ENCODE results near the gene IQCB1. TPM values are rescaled to one million over a fixed set of nuclear protein-coding genes. Genes with fewer than 3 reads are reported as not detected.
A peak's percentile ranks its signal among the peaks of the same experiment; 100 is the strongest.
"Not testable (repeated sequence)": the region's sequence is repeated elsewhere in the genome, so short reads cannot be mapped to it uniquely, and the experiment has no call there.

IQCB1 gene
- total RNA-seq, 1 experiment from 2014 or later, result 21.4 TPM

DNA sequence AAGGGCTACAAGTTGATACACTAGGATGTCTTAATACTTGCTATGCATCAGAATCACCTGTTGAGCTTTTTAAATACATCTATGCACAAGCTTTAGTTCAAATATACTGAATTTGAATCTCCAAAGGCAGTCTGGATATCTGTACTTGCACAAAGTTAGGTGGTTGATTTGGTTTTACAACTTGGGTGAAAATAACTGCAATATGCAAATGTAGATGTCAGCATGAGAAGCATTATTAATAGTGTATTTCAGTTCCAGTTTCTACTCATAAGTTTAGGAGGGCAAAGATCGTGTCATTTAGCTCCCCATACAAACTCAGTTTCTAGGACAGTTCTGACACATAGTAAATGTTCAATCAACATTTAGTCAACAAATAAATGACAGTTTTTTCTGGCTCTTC lies 25.6 kb downstream of the IQCB1 start:
- DNase-seq (ENCODE audit: extremely low read depth, low read depth), result no peak

DNA sequence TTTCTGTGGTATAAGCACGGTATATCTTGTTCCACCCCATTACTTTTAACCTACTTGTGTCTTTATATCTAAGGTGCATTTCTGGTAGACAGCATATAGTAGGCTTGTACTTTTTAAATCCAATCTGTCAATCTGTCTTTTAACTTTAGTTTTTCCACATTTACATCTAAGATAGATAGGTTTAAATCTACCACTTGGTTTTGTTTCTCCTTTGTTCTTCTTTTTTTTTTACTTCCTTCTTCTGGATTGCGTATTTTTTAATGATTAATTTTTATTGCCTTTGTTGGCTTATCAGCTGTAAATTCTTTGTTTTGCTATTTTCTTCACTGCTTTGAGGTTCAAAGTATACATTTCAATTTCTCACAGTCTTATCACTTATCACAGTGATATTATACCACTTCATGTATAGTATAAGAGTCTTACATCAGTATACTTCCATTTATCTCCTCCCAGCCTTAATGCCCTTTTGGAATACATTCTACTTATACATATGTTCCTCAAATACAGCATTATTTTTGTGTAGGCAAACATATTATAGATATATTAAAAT lies 31.0 kb downstream of the IQCB1 start:
- no peak for DNase-seq (ENCODE audit: extremely low read depth, low read depth)

DNA sequence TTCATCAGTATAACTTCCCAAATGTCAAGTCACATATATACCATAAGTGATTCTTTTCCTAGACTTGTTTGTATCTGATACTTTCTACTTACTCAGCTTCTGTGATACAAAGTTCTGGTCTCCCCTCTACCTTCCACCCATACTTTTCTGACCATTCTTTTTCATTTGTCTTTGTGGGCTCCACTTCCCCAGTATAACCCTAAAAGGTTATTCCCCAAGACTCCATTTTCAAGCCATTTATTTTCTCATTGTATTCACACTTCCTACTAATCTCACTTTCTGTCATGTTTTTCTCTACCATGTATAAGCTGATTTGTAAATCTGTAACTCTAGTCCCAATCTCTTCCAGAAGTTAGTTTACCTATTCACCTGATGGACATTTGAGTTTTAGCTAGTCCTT lies 34.0 kb downstream of the IQCB1 start:
- no peak for DNase-seq (ENCODE audit: extremely low read depth, low read depth)

DNA sequence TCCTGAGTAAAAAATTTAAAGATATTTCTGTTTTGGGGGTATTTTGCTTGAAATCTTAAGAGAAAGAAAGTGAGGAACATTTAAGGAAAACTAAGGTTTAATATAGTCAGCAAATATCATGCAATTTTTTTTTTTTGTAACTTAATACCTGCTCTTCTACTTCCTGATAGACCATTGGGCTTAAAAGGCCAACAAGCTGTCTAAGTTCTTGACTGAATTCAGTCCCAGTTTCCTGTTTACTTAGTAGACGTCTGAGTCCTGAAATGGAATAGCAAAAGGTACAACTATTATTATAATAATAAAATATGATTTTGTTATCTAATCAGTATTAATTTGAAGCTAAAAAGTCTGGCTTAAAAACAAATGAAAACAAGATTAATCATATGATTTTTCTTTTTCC lies 37.9 kb downstream of the IQCB1 start:
- no peak for DNase-seq (ENCODE audit: extremely low read depth, low read depth)

DNA sequence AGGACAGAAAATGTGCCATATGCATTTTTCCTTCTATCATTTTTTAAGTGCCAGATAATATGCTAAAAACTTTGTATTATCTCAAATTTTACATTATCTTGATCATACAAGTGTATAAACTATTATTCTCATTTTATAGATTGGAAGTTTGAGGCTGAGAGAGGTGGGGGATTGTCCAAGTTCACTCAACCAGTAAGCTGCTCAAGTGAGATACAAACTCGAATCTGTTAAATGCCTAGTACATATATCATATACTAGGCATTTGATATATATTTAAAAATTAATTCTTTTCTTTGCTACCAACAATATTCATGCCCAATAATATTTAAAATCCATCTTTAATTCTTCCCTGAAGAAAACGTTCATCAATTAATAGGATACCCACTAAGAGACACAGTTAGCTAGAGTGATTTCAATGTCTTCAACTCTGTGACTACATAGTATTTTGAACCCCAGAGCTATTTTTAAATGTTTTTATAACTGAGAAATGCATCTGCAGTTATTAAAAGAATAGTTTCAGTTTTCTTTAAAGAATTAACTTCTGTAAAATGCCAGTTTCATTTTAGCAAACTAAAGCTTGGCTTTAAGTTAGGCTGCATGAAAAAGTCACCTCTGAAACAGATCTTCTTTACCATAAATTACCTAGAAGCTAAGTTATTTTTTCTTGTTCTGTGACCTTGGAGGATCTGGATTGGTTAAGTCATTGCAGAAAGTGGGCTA lies 40.4 kb downstream of the IQCB1 start:
- DNase-seq (ENCODE audit: extremely low read depth, low read depth), result no peak

DNA sequence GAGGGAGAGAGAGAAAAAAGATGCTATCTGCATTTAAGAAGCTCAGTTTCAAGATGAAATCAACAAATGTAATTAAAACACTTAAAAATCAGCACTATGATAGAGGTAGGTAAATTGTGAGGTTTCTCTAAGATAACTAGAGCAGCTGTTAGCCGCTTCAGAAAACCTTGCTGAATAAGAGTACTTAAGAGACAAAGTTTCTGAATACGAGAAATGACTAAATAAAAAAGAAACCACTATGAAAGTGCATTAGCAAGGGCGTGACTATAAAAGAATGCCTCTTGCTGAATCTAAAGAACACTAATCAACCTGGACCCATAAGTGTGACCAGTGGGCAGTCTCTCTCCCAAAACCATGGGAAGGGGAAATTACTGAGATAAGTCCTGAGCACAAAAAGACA lies 41.8 kb downstream of the IQCB1 start:
- DNase-seq (ENCODE audit: extremely low read depth, low read depth), result no peak

DNA sequence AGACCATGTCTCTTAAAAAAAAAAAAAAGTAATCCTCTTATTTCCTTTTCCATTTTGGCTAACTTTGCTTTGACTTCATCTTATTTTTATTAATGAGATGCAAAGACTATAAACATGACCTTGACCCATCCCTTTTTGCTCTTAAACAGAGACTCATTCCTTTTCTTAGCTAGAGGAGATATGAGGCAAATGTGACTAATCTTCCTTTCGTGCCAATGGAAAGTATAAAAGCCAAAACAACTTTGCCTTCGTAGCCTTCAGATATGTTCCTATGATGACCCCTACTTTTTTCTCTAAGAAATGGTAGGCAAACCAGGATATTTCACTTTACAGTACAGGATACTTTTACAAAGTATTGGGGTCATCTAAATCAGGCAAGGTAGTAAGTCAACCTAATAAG lies 48.4 kb downstream of the IQCB1 start:
- no peak for DNase-seq (ENCODE audit: extremely low read depth, low read depth)

DNA sequence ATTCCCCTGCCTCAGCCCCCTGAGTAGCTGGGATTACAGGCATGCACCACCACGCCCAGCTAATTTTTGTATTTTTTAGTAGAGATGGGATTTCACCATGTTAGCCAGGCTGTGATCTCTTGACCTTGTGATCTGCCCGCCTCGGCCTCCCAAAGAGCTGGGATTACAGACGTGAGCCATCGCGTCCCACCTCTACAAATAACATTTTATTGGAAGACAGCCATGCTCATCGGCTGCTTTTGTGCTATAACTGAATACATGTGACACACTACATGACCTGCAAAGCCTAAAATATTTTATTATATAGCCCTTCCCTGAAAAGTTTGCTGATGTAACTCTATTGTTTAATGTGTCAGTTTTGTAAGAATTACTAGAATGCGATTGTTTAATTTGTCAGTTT lies 52.1 kb downstream of the IQCB1 start:
- not testable (repeated sequence) for DNase-seq (ENCODE audit: extremely low read depth, low read depth)

DNA sequence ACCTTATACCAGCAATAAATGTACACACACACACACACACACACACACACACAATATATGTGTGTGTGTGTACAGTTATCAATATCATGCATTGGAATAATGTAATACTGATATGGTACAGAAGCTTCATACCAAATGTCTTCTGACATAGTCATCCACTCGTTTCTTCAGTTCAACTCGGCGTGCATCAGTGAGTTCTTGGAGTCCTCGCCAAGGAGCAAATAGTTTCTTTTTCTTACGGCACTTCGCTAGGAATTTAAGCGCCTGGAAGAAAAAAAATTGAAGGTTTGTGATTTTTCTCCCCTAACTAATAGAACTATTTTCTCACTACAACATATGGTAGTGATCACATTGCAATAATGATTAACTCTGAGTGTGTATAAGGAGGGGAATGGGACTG lies 53.2 kb downstream of the IQCB1 start:
- DNase-seq (ENCODE audit: extremely low read depth, low read depth), result no peak

DNA sequence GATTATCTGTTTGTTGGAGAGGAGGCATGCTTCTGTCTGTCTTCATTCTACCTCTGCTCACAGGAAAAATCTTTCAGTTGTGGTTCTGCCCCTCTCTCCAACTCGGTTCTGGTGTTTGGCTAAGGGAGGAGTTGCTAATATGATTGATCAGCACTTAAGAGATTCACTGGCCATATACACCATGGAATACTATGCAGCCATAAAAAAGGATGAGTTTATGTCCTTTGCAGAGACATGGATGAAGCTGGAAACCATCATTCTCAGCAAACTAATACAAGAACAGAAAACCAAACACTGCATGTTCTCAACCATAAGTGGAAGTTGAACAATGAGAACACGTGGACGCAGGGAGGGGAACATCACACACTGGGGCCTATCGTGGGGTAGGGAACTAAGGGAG lies 59.8 kb downstream of the IQCB1 start:
- DNase-seq (ENCODE audit: extremely low read depth, low read depth), result not testable (repeated sequence)

DNA sequence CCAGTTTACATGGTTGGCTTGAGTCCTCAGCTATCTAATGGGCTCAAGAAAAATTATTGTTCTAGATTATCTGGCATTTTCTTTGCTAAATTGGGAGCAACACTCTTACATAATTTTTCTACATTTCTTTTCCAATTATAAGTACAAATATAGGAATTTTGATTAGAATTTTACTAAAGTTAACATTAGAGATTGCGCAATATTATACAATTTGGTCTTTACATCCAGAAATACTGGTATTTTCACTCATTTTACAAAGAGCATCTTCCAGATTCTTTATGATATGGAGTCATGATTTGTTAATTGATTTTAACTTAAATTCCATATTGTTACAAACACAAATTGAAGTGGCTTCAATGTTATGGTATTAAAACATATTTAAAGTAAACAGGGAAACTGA lies 65.6 kb downstream of the IQCB1 start:
- DNase-seq (ENCODE audit: extremely low read depth, low read depth), result no peak

DNA sequence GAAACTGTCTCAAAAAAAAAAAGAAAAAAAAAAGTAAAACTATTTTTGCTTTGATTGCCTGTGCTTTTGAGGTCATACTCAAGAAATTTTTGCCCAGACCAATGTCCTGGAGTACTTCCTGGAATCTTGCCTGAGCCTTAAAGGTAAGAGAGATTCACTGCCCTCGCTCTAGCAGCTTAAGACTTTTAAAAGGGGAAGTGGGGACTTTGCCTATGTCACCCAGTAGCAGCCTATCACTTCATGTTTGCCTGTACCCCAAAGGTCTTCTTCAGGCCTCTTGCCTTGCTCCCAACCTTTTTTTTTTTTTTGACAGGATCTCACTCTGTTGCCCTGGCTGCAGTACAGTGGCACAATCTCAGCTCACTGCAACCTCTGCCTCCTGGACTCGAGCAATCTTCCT lies 66.4 kb downstream of the IQCB1 start:
- no peak for DNase-seq (ENCODE audit: extremely low read depth, low read depth)

DNA sequence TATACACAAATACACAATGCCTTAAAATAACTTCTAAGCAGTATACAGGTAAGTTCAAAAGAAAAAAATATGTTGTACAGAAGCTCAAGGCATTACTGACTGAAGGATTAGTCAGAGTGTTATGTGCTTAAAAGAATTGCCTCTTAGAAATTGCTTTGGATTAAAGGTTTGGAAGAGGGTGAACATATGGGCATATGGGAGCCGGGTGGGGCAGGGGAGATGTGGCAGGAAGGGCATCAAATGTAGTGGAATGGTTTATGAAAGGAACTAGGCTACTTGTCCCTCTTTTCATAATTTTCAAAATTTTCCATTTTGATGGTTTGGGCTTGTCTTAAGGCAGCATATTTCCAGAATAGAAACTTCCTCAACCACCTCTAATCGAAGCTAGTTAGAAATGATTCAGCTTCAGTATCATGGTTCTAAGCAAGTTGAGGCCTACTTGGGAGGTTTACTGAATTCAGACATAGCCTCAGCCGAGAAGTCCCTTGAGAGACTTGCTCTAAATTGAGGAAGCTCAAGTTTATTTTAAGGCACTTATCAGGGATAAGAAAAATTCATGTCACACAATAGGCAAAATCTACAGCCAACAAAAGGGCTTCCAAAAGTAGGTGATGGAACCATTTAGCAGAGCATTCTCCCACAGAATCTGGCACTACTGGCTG lies 75.2 kb downstream of the IQCB1 start:
- no peak for DNase-seq (ENCODE audit: extremely low read depth, low read depth)

DNA sequence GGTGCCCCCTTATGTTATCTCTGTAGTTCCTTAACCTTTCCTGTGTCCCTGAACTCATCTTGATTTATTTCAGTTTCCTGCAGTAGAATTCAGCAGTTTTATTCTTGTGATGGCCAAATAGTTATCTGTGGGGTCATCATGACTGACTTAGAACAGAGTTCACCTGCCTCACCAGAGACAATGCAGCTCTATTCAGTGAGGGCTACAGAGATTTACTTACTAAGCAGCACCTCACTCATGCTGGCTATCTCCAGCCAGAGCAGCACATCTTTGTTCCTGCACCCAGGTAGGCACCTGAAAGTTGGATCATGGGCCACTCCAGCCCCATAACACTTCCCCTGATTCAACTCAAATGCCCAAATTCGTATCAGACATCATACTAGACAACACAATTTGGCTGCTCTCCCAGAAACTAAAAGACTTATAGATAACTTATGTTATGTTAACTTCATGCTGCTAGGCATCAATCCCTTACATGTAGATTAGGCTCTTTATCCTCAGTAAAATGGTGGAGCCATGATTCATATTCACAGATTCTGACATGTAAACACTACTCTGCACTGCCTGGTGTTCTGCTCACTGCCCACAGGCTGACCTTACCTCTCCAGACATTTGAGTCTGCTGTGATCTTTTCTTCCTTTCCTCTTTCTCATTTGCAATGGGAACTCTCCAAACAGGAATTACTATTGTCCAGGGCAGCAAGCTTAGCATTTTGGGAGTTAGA lies 76.0 kb downstream of the IQCB1 start:
- no peak for DNase-seq (ENCODE audit: extremely low read depth, low read depth)

DNA sequence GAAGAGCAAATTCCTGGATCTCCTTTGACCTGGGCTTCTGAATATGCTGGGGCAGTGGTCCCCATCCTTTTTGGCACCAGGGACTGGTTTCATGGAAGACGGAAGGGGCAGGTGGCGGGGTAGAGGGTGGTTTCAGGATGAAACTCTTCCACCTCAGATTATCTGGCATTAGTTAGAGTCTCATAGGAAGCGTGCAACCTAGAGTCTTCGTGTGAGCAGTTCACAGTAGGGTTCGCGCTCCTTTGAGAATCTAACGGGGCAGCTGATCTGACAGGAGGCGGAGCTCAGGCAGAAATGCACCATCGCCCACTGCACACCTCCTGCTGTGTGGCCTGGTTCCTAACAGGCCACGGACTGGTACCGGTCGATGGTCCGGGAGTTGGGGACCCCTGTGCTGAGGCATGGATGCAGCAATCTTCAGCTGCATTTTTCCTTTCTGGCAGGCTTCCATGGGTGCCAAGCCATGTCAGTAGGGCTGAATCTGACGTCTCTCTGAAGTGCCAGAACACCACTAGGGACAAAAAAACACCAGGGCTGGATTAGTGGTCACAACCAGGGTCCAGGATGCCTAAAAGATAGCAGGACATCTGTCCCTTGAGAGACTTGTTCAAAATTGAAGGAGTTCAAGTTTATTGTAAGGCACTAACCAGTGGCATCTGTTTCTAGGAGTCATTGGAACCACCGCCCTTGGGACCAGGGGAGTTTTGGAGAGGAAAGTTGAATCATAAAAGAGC lies 76.9 kb downstream of the IQCB1 start:
- no peak for DNase-seq (ENCODE audit: extremely low read depth, low read depth)

DNA sequence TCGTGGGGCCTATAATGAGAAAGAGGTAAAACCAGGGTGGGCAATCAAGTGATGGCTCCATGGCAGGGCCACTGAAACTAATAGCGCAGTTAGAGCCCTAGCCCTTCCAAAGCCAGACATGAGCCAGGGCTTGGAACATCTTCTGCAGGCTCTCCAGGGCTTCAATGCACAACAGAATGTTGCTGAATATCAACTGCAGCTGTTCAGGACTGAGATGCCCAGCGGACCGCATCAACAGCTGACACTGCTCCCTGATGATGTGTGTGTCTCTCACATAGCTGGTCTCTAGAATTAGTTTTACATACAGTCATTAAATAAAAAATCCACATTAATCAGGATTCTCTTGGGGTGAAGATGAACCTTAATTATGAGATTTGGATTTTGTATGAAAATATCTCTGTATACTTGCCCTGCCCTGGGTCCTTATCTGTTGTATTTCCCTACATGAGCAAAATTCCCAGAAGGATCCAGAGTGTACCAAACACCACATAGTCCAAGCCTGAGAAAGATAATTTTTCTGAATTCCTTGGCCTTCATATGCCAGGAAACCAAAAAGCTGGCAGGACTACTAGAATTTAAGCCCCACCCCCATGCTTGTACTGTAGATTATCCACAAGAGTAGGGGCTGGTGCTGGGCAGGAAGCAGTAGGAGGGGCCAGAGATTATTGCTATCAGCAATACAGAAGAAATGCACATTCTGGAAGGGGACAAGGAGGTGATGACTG lies 77.6 kb downstream of the IQCB1 start:
- DNase-seq (ENCODE audit: extremely low read depth, low read depth), result no peak

DNA sequence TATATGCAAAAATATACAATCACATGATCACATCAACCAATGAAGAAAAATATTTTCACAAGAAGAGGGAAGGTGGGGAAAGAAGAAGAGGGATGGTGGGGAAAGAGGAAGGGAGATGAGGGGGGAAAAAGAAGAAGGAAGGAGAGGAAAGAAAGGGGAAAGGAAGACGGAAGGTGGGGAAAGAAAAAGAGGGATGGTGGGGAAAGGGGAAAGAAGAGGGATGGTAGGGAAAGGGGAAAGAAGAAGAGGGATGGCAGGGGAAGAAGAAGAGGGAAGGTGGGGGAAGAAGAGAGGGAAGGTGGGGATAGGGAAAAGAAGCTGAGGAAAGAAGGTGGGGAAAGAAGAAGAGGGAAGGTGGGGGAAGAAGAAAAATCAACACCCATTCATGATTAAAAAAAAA lies 82.1 kb downstream of the IQCB1 start:
- DNase-seq (ENCODE audit: extremely low read depth, low read depth), result no peak

DNA sequence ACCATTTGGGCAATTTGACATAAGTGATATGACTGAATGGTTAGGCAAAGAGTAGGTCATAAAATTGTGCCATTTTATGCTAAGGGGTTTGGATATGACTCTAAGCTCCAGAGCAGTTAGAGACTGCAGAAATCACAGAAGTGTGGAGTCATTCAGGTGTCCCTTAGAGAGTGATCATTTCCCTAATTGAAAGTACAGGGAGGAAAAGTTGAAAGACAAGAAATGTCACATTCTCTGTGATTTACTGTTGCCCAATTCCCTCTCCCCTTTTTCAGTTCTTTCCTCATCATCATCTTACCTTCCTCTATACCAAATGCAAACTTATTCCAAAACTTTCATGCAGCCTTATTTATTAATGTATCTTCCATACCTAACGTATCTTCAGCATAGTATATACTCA lies 82.6 kb downstream of the IQCB1 start:
- DNase-seq (ENCODE audit: extremely low read depth, low read depth), result no peak

DNA sequence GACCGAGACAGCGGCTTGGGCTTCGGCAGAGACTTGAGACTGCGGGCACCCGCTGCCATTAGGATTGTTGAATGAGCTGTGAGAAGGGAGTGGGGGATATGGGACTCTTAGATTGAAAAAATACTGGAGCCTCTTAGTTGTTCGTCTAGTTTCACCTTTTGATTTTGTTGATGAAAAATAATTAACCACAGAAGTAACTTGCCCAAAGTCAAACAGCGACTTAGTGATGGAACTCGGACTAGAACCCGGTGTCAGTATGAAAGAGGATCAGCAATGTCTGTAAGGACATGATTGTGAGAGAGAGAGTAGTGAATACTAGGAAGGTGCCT lies 84.8 kb downstream of the IQCB1 start:
- DNase-seq (ENCODE audit: extremely low read depth, low read depth), result no peak

DNA sequence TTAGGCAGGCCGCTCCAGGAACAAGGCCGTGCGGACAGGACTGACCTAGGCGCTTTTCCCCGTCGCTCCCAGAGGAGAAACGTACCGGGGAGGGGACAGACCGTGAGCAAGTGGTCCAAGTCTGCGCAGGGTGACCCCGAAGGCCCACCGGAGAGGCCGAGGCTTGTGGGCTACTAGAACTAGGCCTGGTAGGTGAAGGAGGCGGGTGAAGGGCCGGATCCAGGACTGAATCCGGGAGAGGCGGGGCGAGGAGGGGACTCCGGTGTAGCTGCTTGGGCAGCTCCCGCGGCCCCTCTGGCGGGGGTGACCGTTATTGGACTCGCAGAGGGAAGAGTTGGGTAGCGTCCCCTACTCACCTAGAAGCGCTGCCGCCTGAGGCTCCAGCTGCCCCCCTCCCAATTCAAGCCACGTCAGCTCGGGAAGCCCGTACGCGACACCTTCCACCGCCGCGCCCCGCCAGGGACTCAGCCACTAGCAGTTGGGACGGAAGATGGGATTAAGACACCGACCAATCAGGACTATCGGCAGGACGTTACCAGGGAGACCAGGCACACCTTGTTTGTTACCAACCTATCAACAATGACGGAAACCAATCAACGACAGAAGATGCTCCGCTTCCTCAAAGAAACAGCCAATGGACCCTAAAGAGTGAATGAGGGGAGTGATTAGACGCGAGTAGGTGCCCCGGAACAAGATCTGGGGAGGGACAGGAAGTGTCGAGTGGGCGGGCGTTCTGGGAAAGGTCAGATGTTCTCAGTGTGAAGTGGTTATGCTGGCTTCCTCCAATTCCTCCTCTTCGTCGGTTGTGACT lies 85.4 kb downstream of the IQCB1 start, which contains the start of gene GOLGB1:
Gene GOLGB1, minus strand, starts transcription at position 466 of the 811 bp plus-strand sequence. CDS start 18,770 bp downstream, outside the sequence.
- peak; percentile 97 for DNase-seq (ENCODE audit: extremely low read depth, low read depth)
